Subcutaneous adipose tissue (tissue), 4 donors: ENCODE results near the gene MS4A6E. TPM values are rescaled to one million over a fixed set of nuclear protein-coding genes. Genes with fewer than 3 reads are reported as not detected.

Experiments
- CTCF ChIP-seq: fragments of 450-650 bp; IDR thresholded peaks from one replicate; pipeline ENCODE4 v1.5.1; 2016; ENCODE audit warnings: low read depth, mild to moderate bottlenecking, control low read depth, antibody characterized with exemption, moderate library complexity
- total RNA-seq, 4 donors: library from RNA; depleted of rRNA; stranded (reverse); fragments of >200 nt; gene quantifications; one replicate each; pipeline ENCODE4 v1.1.0, GENCODE V29; 2016

MS4A6E gene
- total RNA-seq, 4 donors from 2014 or later, result 2.1 to 144 (median 3.4) TPM

DNA sequence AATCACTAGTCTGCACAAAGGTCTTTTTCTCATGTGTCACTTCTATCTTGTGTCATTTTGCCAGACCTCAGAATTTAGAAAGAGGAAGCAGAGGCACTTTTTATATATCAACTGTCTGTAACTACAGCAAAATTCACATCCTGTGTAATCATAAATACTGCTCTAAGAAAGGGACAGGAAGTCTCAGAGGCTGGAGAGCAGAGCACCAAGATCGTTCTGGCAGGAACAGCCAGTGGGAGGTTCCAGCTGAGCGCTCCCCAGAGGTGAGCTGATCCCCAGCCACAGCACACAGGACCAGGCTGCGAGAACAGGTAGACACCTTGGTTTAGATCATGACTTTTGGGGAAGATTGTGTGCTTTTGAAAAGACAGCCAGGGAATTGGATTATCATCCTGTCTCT lies 51.3 kb downstream of the MS4A6E start, which contains the start of gene MS4A7:
TSS of gene MS4A7 (plus strand) at position 179 of the 400 bp plus-strand sequence. CDS start 4,610 bp downstream, outside the sequence.
- no peak for TF ChIP-seq CTCF

- TF ChIP-seq CTCF, result no peak
Measured at GRCh38 chr11:60389279-60389910, 62.3 kb downstream of the MS4A6E start.

DNA sequence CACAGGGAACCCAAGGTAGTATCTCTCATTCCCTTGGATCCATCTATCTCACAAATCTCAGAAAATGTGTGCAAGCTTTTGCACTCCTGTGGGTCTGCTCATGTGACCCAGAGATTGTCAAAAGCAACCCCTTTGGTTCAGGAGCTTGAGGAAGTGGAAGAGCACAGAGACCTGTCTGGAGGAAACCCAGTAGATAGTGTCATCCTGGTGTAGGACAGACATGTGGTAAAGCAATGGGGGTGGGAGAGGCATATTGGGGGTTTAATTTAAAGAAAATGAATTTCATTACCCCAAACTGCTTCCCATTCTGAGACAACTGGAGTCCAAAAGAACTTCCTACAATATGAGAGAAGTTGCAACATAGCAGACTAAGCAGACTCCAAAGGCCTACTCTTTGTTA lies 63.4 kb downstream of the MS4A6E start:
- TF ChIP-seq CTCF, result no peak

Other genes with a start within 250 kb of the MS4A6E start
- 1 to 10 TPM in 3 of 4 donors, under 1 TPM in 1; 0.75 to 7.3 (median 3.6) TPM for gene MS4A2, start 238.6 kb upstream of the MS4A6E start, total RNA-seq
- gene MS4A6A, start 144.2 kb upstream of the MS4A6E start, total RNA-seq, result 100 to 1,000 TPM in 3 of 4 donors, 10 to 100 TPM in 1; 99.1 to 515 (median 268) TPM
- 10 to 100 TPM in 1 of 4 donors, 1 to 10 TPM in 3; 4.1 to 20.9 (median 6.1) TPM for gene MS4A4E, start 84.1 kb upstream of the MS4A6E start, total RNA-seq
- gene MS4A4A, start 46.6 kb upstream of the MS4A6E start, total RNA-seq, result 100 to 1,000 TPM in 3 of 4 donors, 10 to 100 TPM in 1; 46.7 to 372 (median 159) TPM
- gene MS4A7, start 51.3 kb downstream of the MS4A6E start, total RNA-seq, result 100 to 1,000 TPM in 3 of 4 donors, 10 to 100 TPM in 1; 47.3 to 458 (median 133) TPM
- 10 to 100 TPM in 3 of 4 donors, 1 to 10 TPM in 1; 1.7 to 32.3 (median 13.0) TPM for gene MS4A14, start 69.2 kb downstream of the MS4A6E start, total RNA-seq
- gene MS4A5, start 102.3 kb downstream of the MS4A6E start, total RNA-seq, result not detected
- 1 to 10 TPM in 1 of 4 donors, under 1 TPM in 2, not detected in 1; 0.17 to 2.4 (median 0.33) TPM for gene MS4A1, start 128.6 kb downstream of the MS4A6E start, total RNA-seq
- gene MS4A12, start 165.5 kb downstream of the MS4A6E start, total RNA-seq, result not detected
- gene MS4A13, start 188.1 kb downstream of the MS4A6E start, total RNA-seq, result not detected